Omental fat pad (tissue), 4 donors: ENCODE data around the gene AFM. TPM values are rescaled to one million over a fixed set of nuclear protein-coding genes. Genes with fewer than 3 reads are reported as not detected.

Source experiments
- ATAC-seq: fragments of 150-250 bp; one replicate; pipeline ENCODE4 v1.9.1; 2016; ENCODE audit warnings: mild to moderate bottlenecking, moderate library complexity; ENCODE audit not compliant: low FRiP score
- DNase-seq: peaks from one replicate; pipeline ENCODE4 v3.0.0-alpha.2; 2019; ENCODE audit warnings: low spot score
- CTCF ChIP-seq, 3 donors: fragments of 450-650 bp; IDR thresholded peaks; one replicate each; pipeline ENCODE4 v1.5.1; 2016 to 2017; ENCODE audit warnings: antibody characterized with exemption in 3 of 3, mild to moderate bottlenecking in 3 of 3, moderate library complexity in 2 of 3
- total RNA-seq, 4 donors: library from RNA; depleted of rRNA; stranded (reverse); fragments of >200 nt; gene quantifications; one replicate each; pipeline ENCODE4 v1.1.0, GENCODE V29; 2016

AFM gene
- not detected for total RNA-seq

GRCh38 chr4:73481358-73481757, at the start of gene AFM:
Gene AFM (plus strand): TSS chr4:73481745. CDS start chr4:73481776, 31 bp downstream.
- no peak for ATAC-seq
- no peak for TF ChIP-seq CTCF (IDR thresholded peaks at IDR 0.05)
- no peak for DNase-seq

GRCh38 chr4:73431813-73432168, 49.8 kb upstream of the AFM start:
- TF ChIP-seq CTCF (IDR thresholded peaks at IDR 0.05), result no peak
- ATAC-seq (no peak), DNase-seq (no peak)

- ATAC-seq (no peak), DNase-seq (no peak)
- TF ChIP-seq CTCF (IDR thresholded peaks at IDR 0.05), result no peak
These were observed 49.2 kb upstream of the AFM start for GRCh38 chr4:73432169-73433000.

GRCh38 chr4:73433140-73433539, 48.4 kb upstream of the AFM start:
- TF ChIP-seq CTCF (IDR thresholded peaks at IDR 0.05), result no peak
- ATAC-seq (no peak), DNase-seq (no peak)

GRCh38 chr4:73434311-73434710, 47.2 kb upstream of the AFM start:
- TF ChIP-seq CTCF (IDR thresholded peaks at IDR 0.05), result no peak
- no peak for ATAC-seq
- DNase-seq, result no peak

- no peak for DNase-seq
- no peak for ATAC-seq
- TF ChIP-seq CTCF (IDR thresholded peaks at IDR 0.05), result no peak
These were observed 45.6 kb upstream of the AFM start, which contains the start of gene AFP for GRCh38 chr4:73435984-73436383. Gene AFP (plus strand): TSS chr4:73436221. CDS start chr4:73436263, 42 bp downstream.
